Neutrophil (primary cell): ENCODE results near the gene LCN2.

ENCODE experiments used
- H3K27ac ChIP-seq: fragments of 200-600 bp; sonication (generic); 2 replicates; pipeline ENCODE4 v1.5.1; 2016; ENCODE audit warnings: mild to moderate bottlenecking, moderate library complexity
- H3K27me3 ChIP-seq: fragments of 200-600 bp; sonication (generic); 2 replicates; pipeline ENCODE4 v1.6.0; 2016; ENCODE audit warnings: mild to moderate bottlenecking
- H3K36me3 ChIP-seq: fragments of 200-600 bp; sonication (generic); 2 replicates; pipeline ENCODE4 v1.5.1; 2017
- H3K4me1 ChIP-seq, 2 experiments: fragments of 200-600 bp in 1 of 2; sonication (generic) in 1 of 2; 1 replicate in 1 of 2; 2 replicates in 1 of 2; pipeline versions ENCODE4 v1.5.1 to v1.6.1; 2013 to 2016; ENCODE audit warnings: low read depth in 1 of 2, low read length in 1 of 2, mild to moderate bottlenecking in 1 of 2, moderate library complexity in 1 of 2; ENCODE audit not compliant: control insufficient read depth in 1 of 2, insufficient read depth in 1 of 2
- H3K4me3 ChIP-seq, 2 experiments: fragments of 200-600 bp in 1 of 2; sonication (generic) in 1 of 2; 1 replicate in 1 of 2; 2 replicates in 1 of 2; pipeline ENCODE4 v1.5.1; 2013 to 2016; ENCODE audit warnings: low read depth in 1 of 2, low read length in 1 of 2, mild to moderate bottlenecking in 1 of 2, moderate library complexity in 1 of 2
- H3K9me3 ChIP-seq: fragments of 200-600 bp; sonication (generic); 2 replicates; pipeline ENCODE4 v1.5.1; 2016
- TF ChIP-seq, protein P1 (sequence below): fragments of 200-600 bp; sonication (generic); IDR thresholded peaks from 2 replicates; pipeline ENCODE4 v1.5.1; 2016; ENCODE audit warnings: antibody characterized with exemption

The LCN2 gene

GRCh38 chr9:128169492-128169891 is 20.2 kb downstream of the LCN2 start:
- TF ChIP-seq, protein P1, sequence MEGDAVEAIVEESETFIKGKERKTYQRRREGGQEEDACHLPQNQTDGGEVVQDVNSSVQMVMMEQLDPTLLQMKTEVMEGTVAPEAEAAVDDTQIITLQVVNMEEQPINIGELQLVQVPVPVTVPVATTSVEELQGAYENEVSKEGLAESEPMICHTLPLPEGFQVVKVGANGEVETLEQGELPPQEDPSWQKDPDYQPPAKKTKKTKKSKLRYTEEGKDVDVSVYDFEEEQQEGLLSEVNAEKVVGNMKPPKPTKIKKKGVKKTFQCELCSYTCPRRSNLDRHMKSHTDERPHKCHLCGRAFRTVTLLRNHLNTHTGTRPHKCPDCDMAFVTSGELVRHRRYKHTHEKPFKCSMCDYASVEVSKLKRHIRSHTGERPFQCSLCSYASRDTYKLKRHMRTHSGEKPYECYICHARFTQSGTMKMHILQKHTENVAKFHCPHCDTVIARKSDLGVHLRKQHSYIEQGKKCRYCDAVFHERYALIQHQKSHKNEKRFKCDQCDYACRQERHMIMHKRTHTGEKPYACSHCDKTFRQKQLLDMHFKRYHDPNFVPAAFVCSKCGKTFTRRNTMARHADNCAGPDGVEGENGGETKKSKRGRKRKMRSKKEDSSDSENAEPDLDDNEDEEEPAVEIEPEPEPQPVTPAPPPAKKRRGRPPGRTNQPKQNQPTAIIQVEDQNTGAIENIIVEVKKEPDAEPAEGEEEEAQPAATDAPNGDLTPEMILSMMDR = no peak
- peaks cover 64% of the 10 kb centered on the region for H3K36me3 ChIP-seq
- H3K27me3 ChIP-seq = no peaks in the 10 kb centered on the region
- no peaks in the 10 kb centered on the region for H3K9me3 ChIP-seq
- no peak overlapping the region for H3K27ac ChIP-seq
- no peaks in the 10 kb centered on the region for H3K4me1 ChIP-seq
- H3K4me3 ChIP-seq = no peak overlapping the region

- Histone ChIP-seq H3K4me1 (no peaks in the 10 kb centered on the region), H3K4me3 (no peak overlapping the region), H3K27ac (no peak overlapping the region), H3K27me3 (no peaks in the 10 kb centered on the region), H3K9me3 (no peaks in the 10 kb centered on the region), H3K36me3 (peaks cover 64% of the 10 kb centered on the region)
- TF ChIP-seq, protein P1 = no peak
These were observed 20.7 kb downstream of the LCN2 start for GRCh38 chr9:128169925-128170324.

DNA sequence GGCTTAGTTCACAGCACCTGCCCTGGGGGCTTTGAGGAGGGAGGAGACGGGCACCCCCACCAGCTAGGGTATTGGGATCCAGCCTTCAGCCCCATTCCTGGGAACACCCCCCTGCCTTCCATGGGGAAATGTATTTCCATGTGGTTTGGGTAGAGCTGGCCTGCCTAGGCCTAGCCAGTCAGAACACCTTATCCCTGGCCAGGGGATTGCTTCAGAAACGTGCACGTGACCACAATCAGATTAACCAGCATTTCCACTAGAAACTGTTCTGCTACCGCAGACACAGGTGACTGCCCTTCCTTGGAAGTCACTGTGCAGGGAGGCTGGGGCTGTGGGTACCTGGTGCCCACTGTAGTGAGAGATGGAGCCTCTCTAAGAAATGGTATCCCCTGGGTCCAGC is 24.8 kb downstream of the LCN2 start:
- no peak overlapping the region for H3K4me3 ChIP-seq
- TF ChIP-seq, protein P1 = no peak
- no peaks in the 10 kb centered on the region for H3K4me1 ChIP-seq
- H3K36me3 ChIP-seq = peaks cover 68% of the 10 kb centered on the region
- no peaks in the 10 kb centered on the region for H3K9me3 ChIP-seq
- no peak overlapping the region for H3K27ac ChIP-seq
- no peaks in the 10 kb centered on the region for H3K27me3 ChIP-seq

DNA sequence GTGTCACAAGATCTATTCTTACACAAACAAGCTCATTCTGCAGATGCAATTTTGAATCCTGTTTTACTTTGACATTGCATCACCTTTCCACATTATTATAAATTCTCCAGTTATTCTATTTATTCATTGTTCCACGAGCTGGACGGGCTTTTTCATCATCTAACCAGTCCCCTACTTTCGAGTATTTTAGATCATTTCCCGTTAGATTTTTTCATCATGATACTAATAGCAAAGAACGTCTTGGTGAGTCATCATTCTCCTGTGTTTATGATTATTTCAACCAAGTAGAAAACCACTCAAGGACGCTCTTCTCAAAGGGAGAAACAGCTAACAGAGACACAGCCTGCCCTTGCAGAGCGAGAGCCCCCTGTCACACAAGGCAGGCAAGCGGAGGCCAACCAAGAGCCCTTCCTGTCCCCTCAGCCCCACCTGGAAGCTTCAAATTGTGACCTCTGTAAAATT is 25.9 kb downstream of the LCN2 start:
- H3K27ac ChIP-seq = no peak overlapping the region
- H3K9me3 ChIP-seq = no peaks in the 10 kb centered on the region
- H3K27me3 ChIP-seq = no peaks in the 10 kb centered on the region
- TF ChIP-seq, protein P1 = no peak
- H3K4me3 ChIP-seq = no peak overlapping the region
- H3K36me3 ChIP-seq = peaks cover 68% of the 10 kb centered on the region
- H3K4me1 ChIP-seq = no peaks in the 10 kb centered on the region

DNA sequence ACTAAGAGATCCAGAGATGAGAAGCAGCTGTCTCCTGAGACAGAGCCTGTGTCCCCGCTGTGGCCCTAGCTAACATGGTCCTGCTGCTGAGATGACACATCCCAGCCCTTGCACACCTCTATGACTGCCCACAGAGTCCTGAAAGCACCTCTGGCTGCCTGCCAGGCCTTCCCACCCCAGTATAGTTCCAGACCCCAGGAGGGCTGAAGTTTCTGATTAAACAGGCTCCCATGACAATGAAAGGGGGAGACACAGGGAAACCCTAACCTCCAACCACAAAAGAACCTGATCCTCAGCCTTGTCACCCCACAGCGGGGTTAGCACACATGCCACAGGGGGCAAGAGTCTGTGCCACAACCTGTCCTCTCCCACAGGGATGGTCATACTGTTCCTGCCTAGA is 26.5 kb downstream of the LCN2 start:
- H3K27ac ChIP-seq = no peak overlapping the region
- peaks cover 72% of the 10 kb centered on the region for H3K36me3 ChIP-seq
- no peaks in the 10 kb centered on the region for H3K4me1 ChIP-seq
- no peaks in the 10 kb centered on the region for H3K9me3 ChIP-seq
- TF ChIP-seq, protein P1 = no peak
- no peak overlapping the region for H3K4me3 ChIP-seq
- H3K27me3 ChIP-seq = no peaks in the 10 kb centered on the region
